Heart left ventricle (tissue), 16 donors: ENCODE measurements around the gene NDUFAF8. TPM values are rescaled to one million over a fixed set of nuclear protein-coding genes. Genes with fewer than 3 reads are reported as not detected.
A peak's percentile ranks its signal among the peaks of the same experiment; 100 is the strongest.

Source experiments
- ATAC-seq, 4 donors: fragments of 200-7000 bp; cut with Tn5 transposase; one replicate each; pipeline ENCODE4 v1.9.1; 2020 to 2022; ENCODE audit warnings: moderate library complexity in 4 of 4, mild to moderate bottlenecking in 3 of 4, moderate number of reproducible peaks in 1 of 4
- DNase-seq, 5 donors: peaks; one replicate each; pipeline ENCODE4 v3.0.0-alpha.2; 2020
- H3K27ac ChIP-seq, 12 donors: fragments of 200-600 bp; sonication (generic) in 4 of 12; one replicate each; pipeline versions ENCODE4 v1.5.0 to v1.8.0; 2016 to 2022; ENCODE audit warnings: mild to moderate bottlenecking in 2 of 12
- H3K27me3 ChIP-seq, 9 donors: fragments of 200-600 bp; sonication (generic) in 2 of 9; one replicate each; pipeline versions ENCODE4 v1.5.1 to v1.8.0; 2016 to 2022; ENCODE audit warnings: mild to moderate bottlenecking in 3 of 9
- H3K36me3 ChIP-seq, 9 donors: fragments of 200-600 bp; sonication (generic) in 2 of 9; one replicate each; pipeline versions ENCODE4 v1.5.0 to v1.8.0; 2018 to 2022; ENCODE audit warnings: mild to moderate bottlenecking in 2 of 9
- H3K4me1 ChIP-seq, 12 donors: fragments of 200-600 bp; sonication (generic) in 4 of 12; one replicate each; pipeline versions ENCODE4 v1.5.0 to v1.8.0; 2016 to 2022; ENCODE audit warnings: mild to moderate bottlenecking in 3 of 12
- H3K4me3 ChIP-seq, 12 donors: fragments of 200-600 bp; sonication (generic) in 4 of 12; one replicate each; pipeline versions ENCODE4 v1.5.0 to v1.8.0; 2017 to 2022; ENCODE audit warnings: mild to moderate bottlenecking in 9 of 12, moderate library complexity in 4 of 12
- H3K9me3 ChIP-seq, 12 donors: fragments of 200-600 bp; sonication (generic) in 4 of 12; one replicate each; pipeline versions ENCODE4 v1.5.0 to v1.8.0; 2016 to 2022; ENCODE audit warnings: mild to moderate bottlenecking in 1 of 12
- POLR2A ChIP-seq, 2 donors: fragments of 450-650 bp; IDR thresholded peaks; one replicate each; pipeline ENCODE4 v1.6.1; 2017; ENCODE audit warnings: antibody characterized with exemption in 2 of 2, mild to moderate bottlenecking in 2 of 2, moderate library complexity in 2 of 2
- WGBS, 4 donors: extraction: QIAGEN DNeasy Blood & Tissue Kit in 2 of 4; methylation state at CpG; one replicate each; pipeline versions ENCODE4 v1.1.5 to v1.1.7; 2013 to 2018; 5-methylcytosine and 5-hydroxymethylcytosine counted together
- intact Hi-C, 10 donors: fragments of 100-400 bp; cut with DNase I; formaldehyde crosslinking; loops; one replicate each; pipeline versions ENCODE4 v1.11.1 to v1.14.2; 2022
- polyA plus RNA-seq, 2 donors: library from polyadenylated mRNA; stranded (reverse); fragments of 200-250 nt; gene quantifications; one replicate each; pipeline ENCODE4 v1.2.3, GENCODE V29; 2013
- total RNA-seq, 9 donors: library from RNA; depleted of rRNA in 2 of 9; stranded (reverse); fragments of >200 nt in 2 of 9; fragmentation: NEBNext Ultra II Directional in 3 of 9; extraction: Animal tissue kit (Norgen Biotek cat#: 25700) in 3 of 9; gene quantifications; one replicate each; pipeline versions ENCODE4 v1.1.0 to v1.2.4, GENCODE V29; 2016 to 2023
- TF ChIP-seq, protein P1 (sequence below), 12 donors: fragments of 200-600 bp; sonication (generic) in 4 of 12; IDR thresholded peaks; one replicate each; pipeline versions ENCODE4 v1.5.0 to v1.8.0; 2018 to 2022; ENCODE audit warnings: antibody characterized with exemption in 12 of 12, mild to moderate bottlenecking in 5 of 12
- donor health status: ischemic (EF 13 %, LVEDD 7.1; RV severe dilation, severe dysfunction).
- donor health status: healthy with polysubstance abuse.
- donor health status: DM: no; HTN: yes; CAD: no.
- donor health status: DM: no; HTN: no; CAD: no.
- donor health status: ischemic (EF 25% LVEDD 6.9; RV normal size, moderate dysfunction).
- donor health status: ischemic (EF 25% LVEDD 5.7; RV mildly dilated, moderate dysfunction).
- donor health status: healthy.
- donor health status: DM: yes; HTN: yes; CAD: no.
- donor health status: ischemic (EF 35%, LVEDD 5.7; RV mildly dilated, moderate dysfunction).
- donor health status: nonischemic (EF 11% LVEDD 7.7; RV severe dilation, severe dysfunction).
- donor health status: DM: yes; HTN: yes; CAD: no.
- donor health status: PGD.
- donor health status: ischemic (EF 29% LVEDD 5.4; RV normal size, mild dysfunction).
- donor health status: nonischemic (EF 23%, LVEDD 6.1; RV moderate dilation, normal function).

NDUFAF8 gene
- total and polyA plus RNA-seq, 11 donors: 26.7 to 77.1 (median 50.2) TPM

GRCh38 chr17:81200695-81201580 lies 38.2 kb upstream of the NDUFAF8 start:
- H3K27ac ChIP-seq: no peak overlapping the region
- no peak overlapping the region for H3K4me3 ChIP-seq
- peaks cover 0 to 19% (median 8%) of the 10 kb centered on the region in 12 donors for H3K4me1 ChIP-seq
- WGBS, 4 donors: 75 to 80% (median 79%) methylated on average over 26 to 27 of the region's 27 CpGs
- H3K27me3 ChIP-seq: no peaks in the 10 kb centered on the region
- peaks cover 0 to 30% (median 3%) of the 10 kb centered on the region in 9 donors for H3K36me3 ChIP-seq
- ATAC-seq: peak; percentile 29 to 75 (median 62)
- intact Hi-C loops: loop anchor here in 5 of 10 donors (1.0 to 5.0 kb wide), 3 partner anchors 58 to 59 kb away; no protein-coding TSS in a partner anchor
- no peaks in the 10 kb centered on the region for H3K9me3 ChIP-seq
- TF ChIP-seq POLR2A (IDR thresholded peaks at IDR 0.05): no peak
- TF ChIP-seq, protein P1, sequence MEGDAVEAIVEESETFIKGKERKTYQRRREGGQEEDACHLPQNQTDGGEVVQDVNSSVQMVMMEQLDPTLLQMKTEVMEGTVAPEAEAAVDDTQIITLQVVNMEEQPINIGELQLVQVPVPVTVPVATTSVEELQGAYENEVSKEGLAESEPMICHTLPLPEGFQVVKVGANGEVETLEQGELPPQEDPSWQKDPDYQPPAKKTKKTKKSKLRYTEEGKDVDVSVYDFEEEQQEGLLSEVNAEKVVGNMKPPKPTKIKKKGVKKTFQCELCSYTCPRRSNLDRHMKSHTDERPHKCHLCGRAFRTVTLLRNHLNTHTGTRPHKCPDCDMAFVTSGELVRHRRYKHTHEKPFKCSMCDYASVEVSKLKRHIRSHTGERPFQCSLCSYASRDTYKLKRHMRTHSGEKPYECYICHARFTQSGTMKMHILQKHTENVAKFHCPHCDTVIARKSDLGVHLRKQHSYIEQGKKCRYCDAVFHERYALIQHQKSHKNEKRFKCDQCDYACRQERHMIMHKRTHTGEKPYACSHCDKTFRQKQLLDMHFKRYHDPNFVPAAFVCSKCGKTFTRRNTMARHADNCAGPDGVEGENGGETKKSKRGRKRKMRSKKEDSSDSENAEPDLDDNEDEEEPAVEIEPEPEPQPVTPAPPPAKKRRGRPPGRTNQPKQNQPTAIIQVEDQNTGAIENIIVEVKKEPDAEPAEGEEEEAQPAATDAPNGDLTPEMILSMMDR (IDR thresholded peaks at IDR 0.05): peak; percentile 51 to 69 (median 56)
- peak in 4 of 5 donors; percentile 46 to 61 (median 55) for DNase-seq

DNA sequence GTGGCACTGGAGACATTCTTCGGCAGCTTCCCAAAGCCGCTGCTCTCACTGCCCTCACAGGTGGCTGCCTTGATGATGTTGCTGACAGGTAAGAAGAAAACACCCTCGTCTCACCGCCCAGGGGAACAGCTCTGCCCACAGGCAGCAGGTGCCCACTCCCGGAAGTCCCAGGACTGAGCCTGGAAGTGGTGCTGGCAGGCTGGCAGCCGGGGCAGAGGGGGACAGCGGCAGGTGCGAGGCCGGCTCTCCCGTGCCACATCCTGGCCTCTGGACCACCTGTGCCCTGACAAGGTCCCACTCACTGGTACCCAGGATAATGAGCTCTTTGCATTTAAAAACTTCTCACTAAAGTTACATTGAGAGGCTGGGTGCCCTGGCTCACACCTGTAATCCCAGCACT lies 36.8 kb upstream of the NDUFAF8 start:
- Histone ChIP-seq H3K4me3 (no peak overlapping the region), H3K27me3 (no peaks in the 10 kb centered on the region), H3K36me3 (peaks cover 0 to 28% (median 3%) of the 10 kb centered on the region in 9 donors), H3K27ac (no peak overlapping the region), H3K4me1 (peaks cover 0 to 7% (median 0%) of the 10 kb centered on the region in 12 donors), H3K9me3 (no peaks in the 10 kb centered on the region)
- TF ChIP-seq, protein P1 (IDR thresholded peaks at IDR 0.05): no peak
- TF ChIP-seq POLR2A (IDR thresholded peaks at IDR 0.05): no peak
- DNase-seq (no peak), ATAC-seq (no peak)
- intact Hi-C loops: loop anchor here in 2 of 10 donors (5.0 kb wide), 1 partner anchor 60 kb away; no protein-coding TSS in a partner anchor
- WGBS, 4 donors: 97 to 100% (median 98%) methylated on average over 7 to 10 of the region's 10 CpGs

GRCh38 chr17:81203136-81203535 lies 36.0 kb upstream of the NDUFAF8 start:
- H3K4me1 ChIP-seq: peaks cover 0 to 6% (median 0%) of the 10 kb centered on the region in 12 donors
- no peak for TF ChIP-seq POLR2A (IDR thresholded peaks at IDR 0.05)
- TF ChIP-seq, protein P1 (IDR thresholded peaks at IDR 0.05): no peak
- intact Hi-C loops: loop anchor here in 2 of 10 donors (5.0 kb wide), 1 partner anchor 61 kb away; no protein-coding TSS in a partner anchor
- H3K27me3 ChIP-seq: no peaks in the 10 kb centered on the region
- DNase-seq: no peak
- peaks cover 0 to 23% (median 0%) of the 10 kb centered on the region in 9 donors for H3K36me3 ChIP-seq
- H3K9me3 ChIP-seq: no peaks in the 10 kb centered on the region
- WGBS, 4 donors: 94 to 97% (median 96%) methylated on average over 15 to 20 of the region's 20 CpGs
- ATAC-seq: no peak
- no peak overlapping the region for H3K27ac ChIP-seq
- no peak overlapping the region for H3K4me3 ChIP-seq

DNA sequence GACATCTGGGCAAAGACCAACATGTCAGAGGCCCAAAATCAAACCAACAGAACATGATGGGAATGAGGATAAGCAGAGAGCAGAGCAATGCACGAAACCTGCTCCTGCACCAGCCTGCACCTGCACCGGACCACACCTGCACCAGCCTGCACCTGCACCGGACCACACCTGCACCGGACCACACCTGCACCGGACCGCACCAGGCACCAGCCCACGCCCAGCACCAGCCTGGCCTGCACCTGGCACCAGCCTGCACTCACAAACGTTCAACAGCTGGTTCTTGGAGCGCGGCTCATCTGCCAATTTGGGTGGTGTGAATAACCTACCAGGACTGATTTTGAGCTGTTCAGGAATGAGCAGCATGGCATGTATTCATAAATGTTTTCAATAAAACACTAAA lies 34.5 kb upstream of the NDUFAF8 start:
- H3K4me1 ChIP-seq: peaks cover 0 to 6% (median 0%) of the 10 kb centered on the region in 12 donors
- H3K4me3 ChIP-seq: no peak overlapping the region
- H3K27ac ChIP-seq: no peak overlapping the region
- ATAC-seq: no peak
- intact Hi-C loops: loop anchor here in 2 of 10 donors (5.0 kb wide), 1 partner anchor 62 kb away; no protein-coding TSS in a partner anchor
- H3K9me3 ChIP-seq: no peaks in the 10 kb centered on the region
- 87 to 91% (median 89%) methylated on average over 10 of the region's 10 CpGs for WGBS, 4 donors
- TF ChIP-seq, protein P1 (IDR thresholded peaks at IDR 0.05): no peak
- TF ChIP-seq POLR2A (IDR thresholded peaks at IDR 0.05): no peak
- no peak for DNase-seq
- H3K27me3 ChIP-seq: no peaks in the 10 kb centered on the region
- peaks cover 0 to 19% (median 0%) of the 10 kb centered on the region in 9 donors for H3K36me3 ChIP-seq
